GM12873 (cell line): ENCODE measurements around the gene CDH6.

ENCODE experiments used
- TF ChIP-seq, protein P1 (sequence below): IDR thresholded peaks from 2 replicates; pipeline ENCODE4 v1.5.1; 2012; ENCODE audit warnings: low read depth, mild to moderate bottlenecking, moderate library complexity, low read length, control low read depth; ENCODE audit not compliant: insufficient read depth; ENCODE audit errors: missing control alignments

The CDH6 gene

DNA sequence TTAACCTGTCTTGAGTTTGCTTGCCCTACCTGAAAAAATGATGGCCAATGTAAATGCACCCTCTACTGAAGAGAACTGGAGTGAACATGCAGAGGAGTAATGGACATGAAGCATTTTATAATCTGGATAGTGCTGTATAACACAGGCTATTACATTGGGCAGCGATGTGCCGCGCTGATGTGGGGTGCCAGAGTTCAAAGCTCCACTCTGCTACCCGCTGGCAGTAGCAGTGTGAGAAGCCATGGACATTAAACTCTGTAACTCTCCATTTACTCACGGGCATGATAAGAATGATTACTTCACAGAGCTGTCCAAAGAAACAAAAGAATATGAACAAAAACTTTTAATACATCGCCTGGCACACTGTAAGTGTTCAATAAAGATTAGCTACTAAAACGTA, 7.5 kb upstream of the CDH6 start:
- TF ChIP-seq, protein P1, sequence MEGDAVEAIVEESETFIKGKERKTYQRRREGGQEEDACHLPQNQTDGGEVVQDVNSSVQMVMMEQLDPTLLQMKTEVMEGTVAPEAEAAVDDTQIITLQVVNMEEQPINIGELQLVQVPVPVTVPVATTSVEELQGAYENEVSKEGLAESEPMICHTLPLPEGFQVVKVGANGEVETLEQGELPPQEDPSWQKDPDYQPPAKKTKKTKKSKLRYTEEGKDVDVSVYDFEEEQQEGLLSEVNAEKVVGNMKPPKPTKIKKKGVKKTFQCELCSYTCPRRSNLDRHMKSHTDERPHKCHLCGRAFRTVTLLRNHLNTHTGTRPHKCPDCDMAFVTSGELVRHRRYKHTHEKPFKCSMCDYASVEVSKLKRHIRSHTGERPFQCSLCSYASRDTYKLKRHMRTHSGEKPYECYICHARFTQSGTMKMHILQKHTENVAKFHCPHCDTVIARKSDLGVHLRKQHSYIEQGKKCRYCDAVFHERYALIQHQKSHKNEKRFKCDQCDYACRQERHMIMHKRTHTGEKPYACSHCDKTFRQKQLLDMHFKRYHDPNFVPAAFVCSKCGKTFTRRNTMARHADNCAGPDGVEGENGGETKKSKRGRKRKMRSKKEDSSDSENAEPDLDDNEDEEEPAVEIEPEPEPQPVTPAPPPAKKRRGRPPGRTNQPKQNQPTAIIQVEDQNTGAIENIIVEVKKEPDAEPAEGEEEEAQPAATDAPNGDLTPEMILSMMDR, result peak; percentile 5

DNA sequence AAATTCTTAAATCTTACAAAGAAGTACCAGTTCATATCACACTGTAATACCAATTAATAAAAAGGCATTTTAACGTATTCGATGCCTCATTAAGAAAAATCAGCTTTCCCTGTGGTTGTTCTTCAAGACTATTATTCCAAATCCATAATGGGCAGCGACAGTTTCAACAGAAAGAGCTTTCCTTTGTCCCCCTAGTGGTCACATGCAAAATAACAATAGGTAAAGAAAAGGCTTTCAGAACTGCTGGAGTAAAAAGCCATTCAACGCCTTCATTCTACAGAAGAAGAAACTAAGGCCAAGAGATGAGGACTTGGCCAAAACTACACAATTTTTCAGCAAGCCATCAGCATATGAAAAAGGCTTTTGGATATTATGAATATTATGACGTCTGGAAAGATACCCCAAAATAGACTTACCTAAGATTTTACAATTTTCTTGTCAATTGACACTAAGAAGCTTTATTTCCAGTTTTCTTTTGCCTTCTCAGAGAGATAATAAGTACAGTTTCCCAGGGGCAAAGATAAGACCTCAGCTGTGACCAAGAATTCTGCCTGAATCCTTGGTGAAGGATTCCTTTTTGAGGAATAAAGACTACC, 6.7 kb upstream of the CDH6 start:
- TF ChIP-seq, protein P1, result peak; percentile 73

GRCh38 chr5:31187591-31187990, 5.9 kb upstream of the CDH6 start:
- TF ChIP-seq, protein P1, result no peak

- TF ChIP-seq, protein P1, result no peak
Measured at GRCh38 chr5:31192442-31192841, 1.0 kb upstream of the CDH6 start.

DNA sequence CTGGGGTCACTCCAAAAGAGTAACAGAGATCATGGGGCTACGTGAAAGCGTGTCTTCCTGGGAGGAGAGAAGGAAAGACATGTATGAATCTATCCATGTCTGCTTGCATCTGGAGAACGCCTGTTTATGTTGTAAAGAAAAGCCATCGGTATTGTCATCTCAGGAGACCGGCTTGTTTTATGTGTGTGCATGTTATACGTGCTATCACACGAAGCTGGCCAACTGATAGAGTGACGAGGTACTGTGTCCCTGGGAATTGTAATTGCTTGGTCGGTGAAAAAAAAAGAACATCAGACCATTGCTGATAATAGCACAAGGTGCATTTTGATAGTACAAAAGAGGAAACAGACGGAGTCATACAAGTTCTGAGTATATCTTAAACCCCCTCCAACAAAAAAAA, 370 bp upstream of the CDH6 start:
- TF ChIP-seq, protein P1, result no peak

DNA sequence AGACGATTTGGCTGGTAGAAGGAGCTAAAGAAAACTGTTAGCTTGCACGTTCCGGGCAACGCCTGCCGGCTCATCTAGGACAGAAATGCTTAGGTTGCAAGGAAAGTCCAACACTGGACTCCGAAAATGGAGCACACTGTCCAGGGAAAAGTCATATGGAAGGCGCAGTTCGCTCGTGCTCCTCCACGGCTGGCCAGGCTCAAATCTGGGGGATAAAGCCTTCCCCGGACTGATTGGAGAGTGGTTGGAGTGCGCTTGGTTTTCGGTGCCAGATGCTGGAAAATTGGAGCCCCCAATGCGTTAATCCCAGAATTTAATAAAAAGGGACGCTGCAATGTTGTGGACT, 955 bp downstream of the CDH6 start:
- TF ChIP-seq, protein P1, result no peak

DNA sequence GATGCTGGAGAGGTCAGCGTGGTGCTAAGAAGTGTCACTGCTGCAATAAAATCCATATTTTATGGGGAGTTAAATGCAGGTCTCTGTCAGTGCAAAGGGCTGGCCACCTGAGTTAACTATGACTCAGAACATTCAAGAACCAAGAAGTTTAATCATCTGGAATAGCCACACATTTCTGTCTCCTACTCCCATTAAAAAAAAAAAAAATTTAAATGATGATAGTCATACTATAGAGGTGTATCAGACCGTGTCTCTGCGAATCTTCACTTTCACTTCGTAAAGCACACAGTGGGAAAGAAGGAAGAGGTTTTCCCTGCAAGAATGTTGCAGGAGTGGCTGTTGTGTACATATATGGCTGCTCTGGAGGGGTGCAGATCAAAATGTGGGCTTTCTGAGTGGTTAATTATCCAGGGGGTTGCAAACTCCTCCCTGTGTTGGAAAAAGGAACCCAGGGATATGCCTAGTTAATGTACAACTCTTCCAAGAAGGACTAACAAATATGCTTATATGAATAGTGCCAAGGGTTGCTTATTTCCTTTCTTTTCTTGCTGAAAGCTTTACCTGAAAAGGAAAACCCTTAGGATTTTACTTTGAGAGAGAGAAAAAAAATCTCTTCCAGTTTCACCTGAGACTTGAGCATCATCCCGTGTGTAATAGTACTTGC, 1.5 kb downstream of the CDH6 start:
- TF ChIP-seq, protein P1, result no peak

GRCh38 chr5:31196309-31196708, 2.8 kb downstream of the CDH6 start:
- TF ChIP-seq, protein P1, result no peak
